ENCODE data around the gene ALG6. TPM values are rescaled to one million over a fixed set of nuclear protein-coding genes. Genes with fewer than 3 reads are reported as not detected.
"Not testable (repeated sequence)": the region's sequence is repeated elsewhere in the genome, so short reads cannot be mapped to it uniquely, and the experiment has no call there.

The ALG6 gene
- total and polyA plus RNA-seq, 2 donors (not counting 1 experiment from before 2014, with no cell fraction given) = 12.5 to 15.9 TPM

GRCh38 chr1:63350320-63350719 lies 17.1 kb upstream of the ALG6 start:
- peaks cover 13% of the 10 kb centered on the region for H3K27me3 ChIP-seq (ENCODE audit: control insufficient read depth, insufficient read depth, low read length)
- H3K4me1 ChIP-seq (ENCODE audit: control insufficient read depth, extremely low read depth, insufficient read depth, low read length) = no peaks in the 10 kb centered on the region
- H3K9ac ChIP-seq (ENCODE audit: insufficient read depth, low read length) = no peak overlapping the region
- no peaks in the 10 kb centered on the region for H3K36me3 ChIP-seq (ENCODE audit: control insufficient read depth, insufficient read depth, low read length)
- H4K20me1 ChIP-seq (ENCODE audit: control insufficient read depth, extremely low read depth, insufficient read depth, low read length) = no peaks in the 10 kb centered on the region
- H3K4me2 ChIP-seq (ENCODE audit: extremely low read depth, insufficient read depth, low read length) = no peak overlapping the region
- no peak overlapping the region for H3K4me3 ChIP-seq (replicated peaks in 1 of 4; ENCODE audit: control extremely low read depth in 1 of 4, insufficient read depth in 1 of 4, low read depth in 3 of 4, low read length in 4 of 4)
- no peaks in the 10 kb centered on the region for H3K9me3 ChIP-seq (ENCODE audit: control insufficient read depth, insufficient read depth, low read depth, low read length)
- no peak overlapping the region for H2AFZ ChIP-seq (ENCODE audit: low read length)
- no peaks in the 10 kb centered on the region for H3K79me2 ChIP-seq (ENCODE audit: control insufficient read depth, insufficient read depth, low read length)
- no peak for TF ChIP-seq EZH2 (IDR thresholded peaks at IDR 0.05; ENCODE audit: low read length, missing control alignments)
- TF ChIP-seq CTCF (conservative IDR thresholded peaks at IDR 0.05 in 1 of 2, IDR thresholded peaks at IDR 0.05 in 1 of 2; ENCODE audit: low read depth in 1 of 2, low read length in 2 of 2) = no peak
- no peak overlapping the region for H3K27ac ChIP-seq (ENCODE audit: insufficient read depth, low read length)
- DNase-seq (ENCODE audit: low read depth in 2 of 2) = no peak

GRCh38 chr1:63352736-63353135 lies 14.7 kb upstream of the ALG6 start:
- H3K4me1 ChIP-seq (ENCODE audit: control insufficient read depth, extremely low read depth, insufficient read depth, low read length) = no peaks in the 10 kb centered on the region
- TF ChIP-seq CTCF (conservative IDR thresholded peaks at IDR 0.05 in 1 of 2, IDR thresholded peaks at IDR 0.05 in 1 of 2; ENCODE audit: low read depth in 1 of 2, low read length in 2 of 2) (no peak), EZH2 (IDR thresholded peaks at IDR 0.05; ENCODE audit: low read length, missing control alignments) (no peak)
- H3K36me3 ChIP-seq (ENCODE audit: control insufficient read depth, insufficient read depth, low read length) = no peaks in the 10 kb centered on the region
- no peaks in the 10 kb centered on the region for H3K79me2 ChIP-seq (ENCODE audit: control insufficient read depth, insufficient read depth, low read length)
- H3K27me3 ChIP-seq (ENCODE audit: control insufficient read depth, insufficient read depth, low read length) = peaks cover 7% of the 10 kb centered on the region
- H3K4me2 ChIP-seq (ENCODE audit: extremely low read depth, insufficient read depth, low read length) = no peak overlapping the region
- H4K20me1 ChIP-seq (ENCODE audit: control insufficient read depth, extremely low read depth, insufficient read depth, low read length) = no peaks in the 10 kb centered on the region
- H2AFZ ChIP-seq (ENCODE audit: low read length) = no peak overlapping the region
- H3K27ac ChIP-seq (ENCODE audit: insufficient read depth, low read length) = no peak overlapping the region
- DNase-seq (ENCODE audit: low read depth in 2 of 2) = no peak
- H3K9me3 ChIP-seq (ENCODE audit: control insufficient read depth, insufficient read depth, low read depth, low read length) = no peaks in the 10 kb centered on the region
- no peak overlapping the region for H3K9ac ChIP-seq (ENCODE audit: insufficient read depth, low read length)
- H3K4me3 ChIP-seq (replicated peaks in 1 of 4; ENCODE audit: control extremely low read depth in 1 of 4, insufficient read depth in 1 of 4, low read depth in 3 of 4, low read length in 4 of 4) = no peak overlapping the region

GRCh38 chr1:63356234-63356633 lies 11.2 kb upstream of the ALG6 start:
- not testable (repeated sequence) for H3K27ac ChIP-seq (ENCODE audit: insufficient read depth, low read length); H3K4me2 ChIP-seq (ENCODE audit: extremely low read depth, insufficient read depth, low read length); H2AFZ ChIP-seq (ENCODE audit: low read length); H3K4me3 ChIP-seq (replicated peaks in 1 of 4; ENCODE audit: control extremely low read depth in 1 of 4, insufficient read depth in 1 of 4, low read depth in 3 of 4, low read length in 4 of 4); H3K9ac ChIP-seq (ENCODE audit: insufficient read depth, low read length); DNase-seq (ENCODE audit: low read depth in 2 of 2); H3K36me3 ChIP-seq (ENCODE audit: control insufficient read depth, insufficient read depth, low read length); H3K9me3 ChIP-seq (ENCODE audit: control insufficient read depth, insufficient read depth, low read depth, low read length); H4K20me1 ChIP-seq (ENCODE audit: control insufficient read depth, extremely low read depth, insufficient read depth, low read length); H3K79me2 ChIP-seq (ENCODE audit: control insufficient read depth, insufficient read depth, low read length); H3K27me3 ChIP-seq (ENCODE audit: control insufficient read depth, insufficient read depth, low read length); H3K4me1 ChIP-seq (ENCODE audit: control insufficient read depth, extremely low read depth, insufficient read depth, low read length)
